Measurements from ENCODE around the gene TANGO2. TPM values are rescaled to one million over a fixed set of nuclear protein-coding genes. Genes with fewer than 3 reads are reported as not detected.

Gene TANGO2, protein sequence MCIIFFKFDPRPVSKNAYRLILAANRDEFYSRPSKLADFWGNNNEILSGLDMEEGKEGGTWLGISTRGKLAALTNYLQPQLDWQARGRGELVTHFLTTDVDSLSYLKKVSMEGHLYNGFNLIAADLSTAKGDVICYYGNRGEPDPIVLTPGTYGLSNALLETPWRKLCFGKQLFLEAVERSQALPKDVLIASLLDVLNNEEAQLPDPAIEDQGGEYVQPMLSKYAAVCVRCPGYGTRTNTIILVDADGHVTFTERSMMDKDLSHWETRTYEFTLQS
- total RNA-seq = 10 to 100 TPM; 11.8 to 17.5 (median 13.3) TPM
- polyA plus RNA-seq = 10 to 100 TPM; 11.0 to 17.2 TPM
- long read RNA-seq, donor 1, partial matches to known transcripts = 7 of 59 reads
- long read RNA-seq, donor 1, other reads (novel, unspliced or antisense) = 35 of 59 reads
- long read RNA-seq, donor 2, partial matches to known transcripts = 0 of 2 reads
- long read RNA-seq, donor 2, other reads (novel, unspliced or antisense) = 0 of 2 reads
- long read RNA-seq, donor 3, partial matches to known transcripts = 9 of 32 reads
- long read RNA-seq, donor 3, other reads (novel, unspliced or antisense) = 17 of 32 reads

DNA sequence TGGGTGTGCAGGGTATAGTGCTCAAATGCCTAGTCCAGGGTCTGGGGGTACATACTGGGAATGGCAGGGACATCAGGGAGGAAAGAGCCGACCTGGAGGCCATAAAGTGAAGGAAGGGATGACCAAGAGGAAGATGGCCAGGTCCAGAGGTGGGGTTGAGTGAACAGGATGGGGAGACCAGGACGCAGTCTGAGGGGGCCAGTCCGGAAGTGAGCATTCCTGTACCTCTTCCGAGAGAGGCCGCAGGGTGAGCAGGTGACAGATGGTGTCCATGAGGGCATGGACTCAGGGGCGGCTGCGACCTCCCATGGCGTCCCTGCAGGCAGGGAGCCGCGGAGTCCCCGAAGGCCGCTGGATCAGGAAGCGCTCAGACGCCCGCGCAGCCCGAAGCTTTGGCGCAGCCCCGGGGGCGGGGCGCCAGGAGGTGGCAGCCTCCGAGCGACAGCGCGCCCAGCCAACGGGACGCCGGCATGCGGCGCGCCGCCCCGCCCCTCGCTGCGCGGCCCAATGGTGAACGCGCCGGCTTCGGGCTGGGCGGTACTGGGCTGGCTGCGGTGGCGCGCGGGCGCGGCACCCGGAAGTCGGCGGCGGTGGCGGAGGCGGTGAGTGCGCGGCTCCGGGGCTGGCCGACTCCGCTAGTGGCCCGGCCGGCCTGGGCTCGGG is at the start of gene TANGO2:
Gene TANGO2, plus strand, starts transcription at position 578 of the 663 bp plus-strand sequence. CDS start 15,689 bp downstream, outside the sequence.
- intact Hi-C loops (cut with DNase I) = loop anchor here in 1 of 4 donors (10.0 kb wide), 1 partner anchor 74 kb away; no protein-coding TSS in a partner anchor
- TF ChIP-seq POLR2A (IDR thresholded peaks at IDR 0.05) (peak; percentile 57), EP300 (IDR thresholded peaks at IDR 0.05) (no peak)
- no peak within 1 kb of the TSS for H3K27ac ChIP-seq
- 0 to 1% (median 1%) methylated on average over 24 to 61 of the region's 61 CpGs for WGBS, 3 donors
- H3K4me1 ChIP-seq (ENCODE audit: insufficient read depth) = peaks cover 13% of the 10 kb centered on the region
- H3K27me3 ChIP-seq = no peaks in the 10 kb centered on the region
- peak; percentile 87 to 96 (median 91) for DNase-seq
- H3K36me3 ChIP-seq = no peaks in the 10 kb centered on the region
- H3K9me3 ChIP-seq = no peaks in the 10 kb centered on the region
- H3K4me3 ChIP-seq = peak within 1 kb of the TSS; percentile 84

- DNase-seq = no peak
- no peak for TF ChIP-seq POLR2A (IDR thresholded peaks at IDR 0.05)
- TF ChIP-seq EP300 (IDR thresholded peaks at IDR 0.05) = no peak
- Histone ChIP-seq H3K27me3 (no peaks in the 10 kb centered on the region), H3K27ac (no peak overlapping the region), H3K9me3 (no peaks in the 10 kb centered on the region), H3K4me3 (no peak overlapping the region), H3K4me1 (ENCODE audit: insufficient read depth) (no peaks in the 10 kb centered on the region), H3K36me3 (no peaks in the 10 kb centered on the region)
- 65 to 70% (median 67%) methylated on average over 26 to 28 of the region's 28 CpGs for WGBS, 3 donors
- intact Hi-C loops (cut with DNase I) = loop anchor here in 3 of 4 donors (2.0 to 10.0 kb wide), 4 partner anchors 41 to 433 kb away; no protein-coding TSS in a partner anchor
Observed at GRCh38 chr22:19971276-19972124, 49.4 kb upstream of the TANGO2 start.

DNA sequence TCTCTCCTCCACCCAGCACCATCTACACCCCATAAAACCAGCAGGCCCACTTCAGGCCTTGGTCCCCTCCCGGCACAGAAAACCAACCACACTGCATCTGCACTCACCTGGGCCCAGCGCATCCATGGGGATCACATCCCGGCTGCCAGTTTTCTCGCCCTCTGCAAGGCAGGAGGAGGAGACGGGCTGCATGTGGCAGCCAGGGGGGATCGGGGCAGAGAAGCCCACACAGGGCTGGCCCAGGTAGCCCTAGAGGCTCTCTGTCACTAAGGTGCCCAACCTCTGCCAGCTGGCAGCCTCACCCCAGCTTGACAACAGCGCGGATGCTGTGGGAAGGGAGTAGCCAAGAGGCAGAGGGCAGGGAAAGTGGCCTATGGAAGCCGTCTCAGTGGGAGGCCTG is 48.7 kb upstream of the TANGO2 start:
- H3K9me3 ChIP-seq = no peaks in the 10 kb centered on the region
- no peaks in the 10 kb centered on the region for H3K4me1 ChIP-seq (ENCODE audit: insufficient read depth)
- H3K36me3 ChIP-seq = no peaks in the 10 kb centered on the region
- no peaks in the 10 kb centered on the region for H3K27me3 ChIP-seq
- no peak for DNase-seq
- H3K27ac ChIP-seq = no peak overlapping the region
- 84 to 89% (median 87%) methylated on average over 9 of the region's 9 CpGs for WGBS, 3 donors
- TF ChIP-seq EP300 (IDR thresholded peaks at IDR 0.05) (no peak), POLR2A (IDR thresholded peaks at IDR 0.05) (no peak)
- TF ChIP-seq, protein P1, sequence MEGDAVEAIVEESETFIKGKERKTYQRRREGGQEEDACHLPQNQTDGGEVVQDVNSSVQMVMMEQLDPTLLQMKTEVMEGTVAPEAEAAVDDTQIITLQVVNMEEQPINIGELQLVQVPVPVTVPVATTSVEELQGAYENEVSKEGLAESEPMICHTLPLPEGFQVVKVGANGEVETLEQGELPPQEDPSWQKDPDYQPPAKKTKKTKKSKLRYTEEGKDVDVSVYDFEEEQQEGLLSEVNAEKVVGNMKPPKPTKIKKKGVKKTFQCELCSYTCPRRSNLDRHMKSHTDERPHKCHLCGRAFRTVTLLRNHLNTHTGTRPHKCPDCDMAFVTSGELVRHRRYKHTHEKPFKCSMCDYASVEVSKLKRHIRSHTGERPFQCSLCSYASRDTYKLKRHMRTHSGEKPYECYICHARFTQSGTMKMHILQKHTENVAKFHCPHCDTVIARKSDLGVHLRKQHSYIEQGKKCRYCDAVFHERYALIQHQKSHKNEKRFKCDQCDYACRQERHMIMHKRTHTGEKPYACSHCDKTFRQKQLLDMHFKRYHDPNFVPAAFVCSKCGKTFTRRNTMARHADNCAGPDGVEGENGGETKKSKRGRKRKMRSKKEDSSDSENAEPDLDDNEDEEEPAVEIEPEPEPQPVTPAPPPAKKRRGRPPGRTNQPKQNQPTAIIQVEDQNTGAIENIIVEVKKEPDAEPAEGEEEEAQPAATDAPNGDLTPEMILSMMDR (IDR thresholded peaks at IDR 0.05) = no peak
- no peak overlapping the region for H3K4me3 ChIP-seq
- intact Hi-C loops (cut with DNase I) = loop anchor here in 2 of 4 donors (5.0 to 10.0 kb wide), 3 partner anchors 40 to 433 kb away; no protein-coding TSS in a partner anchor

DNA sequence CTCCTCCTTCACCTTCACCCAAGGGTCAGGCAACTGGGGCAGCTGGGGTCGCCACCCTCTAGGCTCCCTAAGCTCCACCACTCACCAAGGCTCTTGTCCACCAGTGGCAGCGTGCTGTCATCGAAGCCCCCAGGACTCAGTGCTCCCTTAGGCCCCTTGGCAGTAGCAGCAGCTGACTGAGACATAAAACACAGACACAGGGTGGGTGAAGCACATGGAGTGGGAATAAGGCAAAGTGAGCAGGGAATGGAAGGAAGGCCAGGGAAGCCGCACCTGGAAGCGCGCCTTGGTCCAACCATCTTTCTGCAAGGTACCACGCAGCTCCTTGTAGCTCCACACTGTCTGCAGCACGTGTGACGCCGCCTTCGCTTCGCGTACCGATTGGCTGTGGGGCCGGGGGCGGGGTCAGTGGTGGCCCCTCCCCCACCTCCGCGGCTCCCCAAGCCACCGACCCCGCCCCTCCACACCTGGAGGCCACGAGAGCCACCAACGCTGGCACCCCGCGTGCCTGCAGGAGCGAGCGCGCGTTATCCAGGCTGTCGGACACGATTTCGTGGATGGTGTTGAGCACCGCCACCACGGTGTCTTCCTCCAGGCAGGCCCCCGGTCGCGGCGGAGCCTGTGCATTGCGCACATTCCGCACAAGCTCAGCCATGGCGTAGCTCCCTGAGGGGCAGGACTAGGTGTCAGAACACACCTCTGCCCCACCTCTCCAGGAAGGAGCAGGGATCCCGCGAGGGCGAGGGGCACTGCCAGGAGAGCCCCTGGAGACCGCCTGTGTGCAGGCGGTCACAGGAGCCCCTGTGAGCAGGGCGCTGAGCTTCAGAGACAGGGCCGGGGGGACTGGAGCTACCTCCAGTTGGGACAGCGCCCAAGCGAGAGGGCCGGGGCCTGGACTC is 48.0 kb upstream of the TANGO2 start:
- Histone ChIP-seq H3K4me1 (ENCODE audit: insufficient read depth) (no peaks in the 10 kb centered on the region), H3K27me3 (no peaks in the 10 kb centered on the region), H3K4me3 (no peak overlapping the region), H3K27ac (no peak overlapping the region), H3K36me3 (no peaks in the 10 kb centered on the region), H3K9me3 (no peaks in the 10 kb centered on the region)
- no peak for TF ChIP-seq EP300 (IDR thresholded peaks at IDR 0.05)
- TF ChIP-seq, protein P1 (IDR thresholded peaks at IDR 0.05) = no peak
- no peak for TF ChIP-seq POLR2A (IDR thresholded peaks at IDR 0.05)
- no peak for DNase-seq
- WGBS, 3 donors = 82 to 88% (median 86%) methylated on average over 44 to 50 of the region's 50 CpGs
- intact Hi-C loops (cut with DNase I) = loop anchor here in 2 of 4 donors (5.0 to 10.0 kb wide), 3 partner anchors 39 to 432 kb away; no protein-coding TSS in a partner anchor
